WTC11 (cell line): ENCODE results near the gene NPAS3. TPM values are rescaled to one million over a fixed set of nuclear protein-coding genes. Genes with fewer than 3 reads are reported as not detected.
A peak's percentile ranks its signal among the peaks of the same experiment; 100 is the strongest.

ENCODE experiments used
- ATAC-seq: fragments of 200-7000 bp; cut with Tn5 transposase; 2 replicates; pipeline ENCODE4 v1.10.0; 2021; ENCODE audit warnings: mild to moderate bottlenecking, moderate library complexity
- CTCF ChIA-PET: fragments of 300-600 bp; sonication (Branson Sonifier 250); formaldehyde crosslinking; loops from one replicate; lab custom pipeline; 2021; ENCODE audit warnings: antibody characterized with exemption; lab: Charles Lee
- POLR2A ChIA-PET: fragments of 350-600 bp; sonication (Branson Sonifier 250); formaldehyde crosslinking; loops from one replicate; lab custom pipeline; 2021; ENCODE audit warnings: antibody characterized with exemption; lab: Charles Lee
- DNase-seq: peaks from one replicate; pipeline ENCODE4 v3.0.0; 2021; ENCODE audit warnings: low spot score
- H3K27ac Mint-ChIP-seq: 2 replicates; pipeline ENCODE4 v1.8.0; 2021; ENCODE audit warnings: mixed read lengths
- H3K27me3 Mint-ChIP-seq: 2 replicates; pipeline ENCODE4 v1.8.0; 2021; ENCODE audit warnings: low read depth, mild to moderate bottlenecking, moderate library complexity, mixed read lengths
- H3K36me3 Mint-ChIP-seq: 2 replicates; pipeline ENCODE4 v1.8.0; 2021; ENCODE audit warnings: mixed read lengths
- H3K4me1 Mint-ChIP-seq: 2 replicates; pipeline ENCODE4 v1.8.0; 2022; ENCODE audit warnings: mixed read lengths
- H3K4me3 Mint-ChIP-seq: 2 replicates; pipeline ENCODE4 v1.8.0; 2021; ENCODE audit warnings: mild to moderate bottlenecking, moderate library complexity, mixed read lengths
- H3K9me3 Mint-ChIP-seq: 2 replicates; pipeline ENCODE4 v1.8.0; 2021; ENCODE audit warnings: mixed read lengths
- AFF4 ChIP-seq: sonication (generic); formaldehyde crosslinking; IDR thresholded peaks from 2 replicates; pipeline ENCODE4 v1.8.1; 2023; ENCODE audit warnings: mild to moderate bottlenecking, missing genetic modification reagents, borderline replicate concordance
- ATF2 ChIP-seq: sonication (generic); formaldehyde crosslinking; IDR thresholded peaks from 2 replicates; pipeline ENCODE4 v1.8.1; 2022; ENCODE audit warnings: low read depth, missing genetic modification reagents, borderline replicate concordance
- FOXJ3 ChIP-seq: sonication (generic); formaldehyde crosslinking; IDR thresholded peaks from 2 replicates; pipeline ENCODE4 v1.9.0; 2021; ENCODE audit warnings: missing genetic modification reagents, mild to moderate bottlenecking, borderline replicate concordance
- FOXK1 ChIP-seq: sonication (generic); formaldehyde crosslinking; IDR thresholded peaks from 2 replicates; pipeline ENCODE4 v1.8.0; 2022; ENCODE audit warnings: mild to moderate bottlenecking, moderate library complexity, missing genetic modification reagents
- HMGA2 ChIP-seq: fragments of 250-450 bp; sonication (Bioruptor Pico); IDR thresholded peaks from 2 replicates; pipeline ENCODE4 v1.4.0; 2021; ENCODE audit warnings: mild to moderate bottlenecking, moderate library complexity
- KAT7 ChIP-seq: sonication (generic); formaldehyde crosslinking; IDR thresholded peaks from 2 replicates; pipeline ENCODE4 v1.8.1; 2023; ENCODE audit warnings: missing genetic modification reagents, mild to moderate bottlenecking, borderline replicate concordance
- NFE2L1 ChIP-seq: sonication (generic); formaldehyde crosslinking; IDR thresholded peaks from 2 replicates; pipeline ENCODE4 v1.8.1; 2023; ENCODE audit warnings: missing genetic modification reagents
- TEAD4 ChIP-seq: sonication (generic); formaldehyde crosslinking; IDR thresholded peaks from 2 replicates; pipeline ENCODE4 v1.8.0; 2022; ENCODE audit warnings: mild to moderate bottlenecking, missing genetic modification reagents
- ZBTB21 ChIP-seq: sonication (generic); formaldehyde crosslinking; IDR thresholded peaks from 2 replicates; pipeline ENCODE4 v1.8.1; 2023; ENCODE audit warnings: mild to moderate bottlenecking, missing genetic modification reagents, borderline replicate concordance
- ZMAT4 ChIP-seq: fragments of 250-450 bp; sonication (Bioruptor Pico); IDR thresholded peaks from 2 replicates; pipeline ENCODE4 v1.9.0; 2021; ENCODE audit warnings: mild to moderate bottlenecking
- ZNF317 ChIP-seq: sonication (generic); formaldehyde crosslinking; IDR thresholded peaks from 2 replicates; pipeline ENCODE4 v1.8.1; 2023; ENCODE audit warnings: low read depth, mild to moderate bottlenecking, moderate library complexity, missing genetic modification reagents, borderline replicate concordance
- ZNF396 ChIP-seq: fragments of 250-450 bp; sonication (Bioruptor Pico); IDR thresholded peaks from 2 replicates; pipeline ENCODE4 v1.8.0; 2021; ENCODE audit warnings: mild to moderate bottlenecking, moderate library complexity, borderline replicate concordance
- ZNF423 ChIP-seq: fragments of 250-450 bp; sonication (Bioruptor Pico); IDR thresholded peaks from 2 replicates; pipeline ENCODE4 v2.1.2; 2022; ENCODE audit warnings: mild to moderate bottlenecking, moderate library complexity
- total RNA-seq: library from RNA; stranded (reverse); gene quantifications from 3 replicates; pipeline ENCODE4 v1.2.3, GENCODE V29; 2021
- TF ChIP-seq, protein P1 (sequence below): sonication (generic); formaldehyde crosslinking; IDR thresholded peaks from 2 replicates; pipeline ENCODE4 v1.8.1; 2023; ENCODE audit warnings: mild to moderate bottlenecking, missing genetic modification reagents
- TF ChIP-seq, protein P2 (sequence below): sonication (generic); formaldehyde crosslinking; IDR thresholded peaks from 2 replicates; pipeline ENCODE4 v1.8.1; 2023; ENCODE audit warnings: mild to moderate bottlenecking, missing genetic modification reagents, moderate library complexity
- TF ChIP-seq, protein P3 (sequence below): sonication (generic); formaldehyde crosslinking; IDR thresholded peaks from 2 replicates; pipeline ENCODE4 v1.8.0; 2022; ENCODE audit warnings: mild to moderate bottlenecking, missing genetic modification reagents
- TF ChIP-seq, protein P4 (sequence below): sonication (generic); formaldehyde crosslinking; IDR thresholded peaks from 2 replicates; pipeline ENCODE4 v1.8.0; 2023; ENCODE audit warnings: mild to moderate bottlenecking, missing genetic modification reagents

The NPAS3 gene
- total RNA-seq, 1 experiment from 2014 or later: 3.2 TPM

DNA sequence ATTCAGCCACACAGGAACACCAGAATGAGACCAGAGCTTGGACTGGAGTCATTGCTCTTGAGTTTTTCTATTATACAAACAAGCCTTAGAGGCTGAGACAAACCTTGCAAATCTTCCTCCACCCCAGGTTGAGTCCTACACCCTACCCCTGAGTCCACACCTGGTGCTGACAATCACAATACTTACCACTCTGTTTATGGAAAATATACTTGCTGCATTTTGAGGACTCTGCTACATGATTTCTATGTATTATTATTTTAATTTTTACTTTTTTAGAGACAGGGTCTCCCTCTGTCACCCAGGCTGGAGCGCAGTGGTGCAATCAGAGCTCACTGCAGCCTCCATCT is 910.7 kb downstream of the NPAS3 start:
- no peaks in the 10 kb centered on the region for H3K27me3 Mint-ChIP-seq
- TF ChIP-seq, protein P1, sequence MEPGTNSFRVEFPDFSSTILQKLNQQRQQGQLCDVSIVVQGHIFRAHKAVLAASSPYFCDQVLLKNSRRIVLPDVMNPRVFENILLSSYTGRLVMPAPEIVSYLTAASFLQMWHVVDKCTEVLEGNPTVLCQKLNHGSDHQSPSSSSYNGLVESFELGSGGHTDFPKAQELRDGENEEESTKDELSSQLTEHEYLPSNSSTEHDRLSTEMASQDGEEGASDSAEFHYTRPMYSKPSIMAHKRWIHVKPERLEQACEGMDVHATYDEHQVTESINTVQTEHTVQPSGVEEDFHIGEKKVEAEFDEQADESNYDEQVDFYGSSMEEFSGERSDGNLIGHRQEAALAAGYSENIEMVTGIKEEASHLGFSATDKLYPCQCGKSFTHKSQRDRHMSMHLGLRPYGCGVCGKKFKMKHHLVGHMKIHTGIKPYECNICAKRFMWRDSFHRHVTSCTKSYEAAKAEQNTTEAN (CRISPR knock-in tag): no peak
- TF ChIP-seq, protein P2, sequence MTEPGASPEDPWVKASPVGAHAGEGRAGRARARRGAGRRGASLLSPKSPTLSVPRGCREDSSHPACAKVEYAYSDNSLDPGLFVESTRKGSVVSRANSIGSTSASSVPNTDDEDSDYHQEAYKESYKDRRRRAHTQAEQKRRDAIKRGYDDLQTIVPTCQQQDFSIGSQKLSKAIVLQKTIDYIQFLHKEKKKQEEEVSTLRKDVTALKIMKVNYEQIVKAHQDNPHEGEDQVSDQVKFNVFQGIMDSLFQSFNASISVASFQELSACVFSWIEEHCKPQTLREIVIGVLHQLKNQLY (CRISPR knock-in tag): no peak
- TF ChIP-seq, protein P3, sequence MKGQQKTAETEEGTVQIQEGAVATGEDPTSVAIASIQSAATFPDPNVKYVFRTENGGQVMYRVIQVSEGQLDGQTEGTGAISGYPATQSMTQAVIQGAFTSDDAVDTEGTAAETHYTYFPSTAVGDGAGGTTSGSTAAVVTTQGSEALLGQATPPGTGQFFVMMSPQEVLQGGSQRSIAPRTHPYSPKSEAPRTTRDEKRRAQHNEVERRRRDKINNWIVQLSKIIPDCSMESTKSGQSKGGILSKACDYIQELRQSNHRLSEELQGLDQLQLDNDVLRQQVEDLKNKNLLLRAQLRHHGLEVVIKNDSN: no peak
- TF ChIP-seq ZNF396 (CRISPR knock-in tag) (no peak), ZNF423 (CRISPR knock-in tag) (no peak), NFE2L1 (CRISPR knock-in tag) (no peak), ZBTB21 (CRISPR knock-in tag) (no peak), ATF2 (CRISPR knock-in tag) (no peak), ZNF317 (no peak), AFF4 (CRISPR knock-in tag) (no peak), KAT7 (CRISPR knock-in tag) (no peak)
- H3K9me3 Mint-ChIP-seq: no peaks in the 10 kb centered on the region
- ChIA-PET CTCF (interaction anchor here (0.6 to 3.5 kb wide), 85 partner anchors 9 to 1289 kb away, joined by 3 to 91 read pairs (median 5); partner anchors contain the start of gene EGLN3), POLR2A (interaction anchor here (0.9 to 1.3 kb wide), 3 partner anchors 75 to 249 kb away, joined by 3 read pairs; no protein-coding TSS in a partner anchor)
- no peak overlapping the region for H3K27ac Mint-ChIP-seq
- no peak overlapping the region for H3K4me3 Mint-ChIP-seq
- H3K36me3 Mint-ChIP-seq: no peaks in the 10 kb centered on the region
- no peak for ATAC-seq
- H3K4me1 Mint-ChIP-seq: peaks cover 38% of the 10 kb centered on the region
- no peak for DNase-seq

GRCh38 chr14:33850826-33851225 is 912.1 kb downstream of the NPAS3 start:
- Mint-ChIP-seq H3K36me3 (no peaks in the 10 kb centered on the region), H3K9me3 (peaks cover under 1% of the 10 kb centered on the region), H3K4me3 (no peak overlapping the region), H3K27me3 (no peaks in the 10 kb centered on the region), H3K4me1 (peaks cover 38% of the 10 kb centered on the region), H3K27ac (peak overlapping the region; percentile 43; the same call in 1 of the 2 replicates)
- no peak for DNase-seq
- ChIA-PET CTCF (interaction anchor here (0.6 to 2.2 kb wide), 2 partner anchors 173 to 223 kb away, joined by 3 to 9 read pairs; no protein-coding TSS in a partner anchor), POLR2A (no interaction called here)
- ATAC-seq: no peak
- TF ChIP-seq FOXK1 (CRISPR knock-in tag) (no peak), ZMAT4 (no peak), FOXJ3 (CRISPR knock-in tag) (no peak), AFF4 (CRISPR knock-in tag) (no peak), HMGA2 (CRISPR knock-in tag) (no peak), TEAD4 (CRISPR knock-in tag) (no peak)
- TF ChIP-seq, protein P4, sequence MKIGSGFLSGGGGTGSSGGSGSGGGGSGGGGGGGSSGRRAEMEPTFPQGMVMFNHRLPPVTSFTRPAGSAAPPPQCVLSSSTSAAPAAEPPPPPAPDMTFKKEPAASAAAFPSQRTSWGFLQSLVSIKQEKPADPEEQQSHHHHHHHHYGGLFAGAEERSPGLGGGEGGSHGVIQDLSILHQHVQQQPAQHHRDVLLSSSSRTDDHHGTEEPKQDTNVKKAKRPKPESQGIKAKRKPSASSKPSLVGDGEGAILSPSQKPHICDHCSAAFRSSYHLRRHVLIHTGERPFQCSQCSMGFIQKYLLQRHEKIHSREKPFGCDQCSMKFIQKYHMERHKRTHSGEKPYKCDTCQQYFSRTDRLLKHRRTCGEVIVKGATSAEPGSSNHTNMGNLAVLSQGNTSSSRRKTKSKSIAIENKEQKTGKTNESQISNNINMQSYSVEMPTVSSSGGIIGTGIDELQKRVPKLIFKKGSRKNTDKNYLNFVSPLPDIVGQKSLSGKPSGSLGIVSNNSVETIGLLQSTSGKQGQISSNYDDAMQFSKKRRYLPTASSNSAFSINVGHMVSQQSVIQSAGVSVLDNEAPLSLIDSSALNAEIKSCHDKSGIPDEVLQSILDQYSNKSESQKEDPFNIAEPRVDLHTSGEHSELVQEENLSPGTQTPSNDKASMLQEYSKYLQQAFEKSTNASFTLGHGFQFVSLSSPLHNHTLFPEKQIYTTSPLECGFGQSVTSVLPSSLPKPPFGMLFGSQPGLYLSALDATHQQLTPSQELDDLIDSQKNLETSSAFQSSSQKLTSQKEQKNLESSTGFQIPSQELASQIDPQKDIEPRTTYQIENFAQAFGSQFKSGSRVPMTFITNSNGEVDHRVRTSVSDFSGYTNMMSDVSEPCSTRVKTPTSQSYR (CRISPR knock-in tag): no peak
